PFSK-1 (cell line): ENCODE results near the gene HIVEP2.

Source experiments
- FOXP2 ChIP-seq: optimal IDR thresholded peaks from 2 replicates; pipeline ENCODE3; 2011; ENCODE audit warnings: borderline replicate concordance, control low read depth, inconsistent platforms; ENCODE audit not compliant: insufficient read depth; ENCODE audit errors: extremely low read length, extremely low read depth
- POLR2AphosphoS5 ChIP-seq: IDR thresholded peaks from 2 replicates; pipeline ENCODE4 v1.6.1; 2012; ENCODE audit warnings: low read depth, mild to moderate bottlenecking, control low read depth, low read length, moderate library complexity
- REST ChIP-seq, 2 experiments: IDR thresholded peaks; 2 replicates each; pipeline versions ENCODE4 v1.6.1 to v1.8.0; 2011 to 2012; ENCODE audit warnings: low read depth in 2 of 2, low read length in 2 of 2, control low read depth in 1 of 2, inconsistent platforms in 1 of 2, mild to moderate bottlenecking in 1 of 2, moderate library complexity in 1 of 2; ENCODE audit not compliant: insufficient read depth in 1 of 2
- SIN3A ChIP-seq: IDR thresholded peaks from 2 replicates; pipeline ENCODE4 v1.6.1; 2012; ENCODE audit warnings: mild to moderate bottlenecking, low read length, moderate library complexity, borderline replicate concordance; ENCODE audit not compliant: insufficient read depth
- TAF1 ChIP-seq: IDR thresholded peaks from 2 replicates; pipeline ENCODE4 v1.6.1; 2012; ENCODE audit warnings: low read length, control low read depth, borderline replicate concordance; ENCODE audit not compliant: insufficient read depth

HIVEP2 gene

GRCh38 chr6:142783499-142783898 lies 161.5 kb downstream of the HIVEP2 start:
- TF ChIP-seq REST (IDR thresholded peaks at IDR 0.05; ENCODE audit: insufficient read depth in 1 of 2, low read depth in 2 of 2, low read length in 2 of 2) (no peak), SIN3A (no peak), FOXP2 (no peak), POLR2AphosphoS5 (no peak), TAF1 (no peak)

- TF ChIP-seq TAF1 (no peak), SIN3A (no peak), POLR2AphosphoS5 (no peak)
These were observed 163.8 kb downstream of the HIVEP2 start for GRCh38 chr6:142781129-142781528.

- TF ChIP-seq REST (IDR thresholded peaks at IDR 0.05; ENCODE audit: insufficient read depth in 1 of 2, low read depth in 2 of 2, low read length in 2 of 2) (no peak), TAF1 (no peak), SIN3A (no peak), POLR2AphosphoS5 (no peak), FOXP2 (no peak)
These were observed 170.9 kb downstream of the HIVEP2 start for GRCh38 chr6:142773859-142774648.

- no peak for TF ChIP-seq SIN3A
- TF ChIP-seq REST (IDR thresholded peaks at IDR 0.05; ENCODE audit: insufficient read depth in 1 of 2, low read depth in 2 of 2, low read length in 2 of 2) = no peak
- TF ChIP-seq FOXP2 = no peak
- no peak for TF ChIP-seq POLR2AphosphoS5
These were observed 171.7 kb downstream of the HIVEP2 start for GRCh38 chr6:142773324-142773723.

GRCh38 chr6:142771162-142771561 lies 173.8 kb downstream of the HIVEP2 start:
- no peak for TF ChIP-seq TAF1
- TF ChIP-seq REST (IDR thresholded peaks at IDR 0.05; ENCODE audit: insufficient read depth in 1 of 2, low read depth in 2 of 2, low read length in 2 of 2) = no peak
- no peak for TF ChIP-seq SIN3A
- TF ChIP-seq FOXP2 = no peak
- no peak for TF ChIP-seq POLR2AphosphoS5
